ENCODE data around the gene SAG. TPM values are rescaled to one million over a fixed set of nuclear protein-coding genes. Genes with fewer than 3 reads are reported as not detected.

SAG gene
- total RNA-seq, 1 experiment from 2014 or later, result not detected

- Histone ChIP-seq H3K27me3 (ENCODE audit: control insufficient read depth, insufficient read depth, low read length) (no peaks in the 10 kb centered on the region), H3K36me3 (ENCODE audit: control insufficient read depth, insufficient read depth, low read length) (peaks cover 33% of the 10 kb centered on the region), H3K4me3 (ENCODE audit: low read depth in 2 of 2, low read length in 2 of 2) (no peak overlapping the region), H3K9me3 (ENCODE audit: control insufficient read depth, insufficient read depth, low read depth, low read length) (no peaks in the 10 kb centered on the region), H3K27ac (ENCODE audit: low read length) (no peak overlapping the region), H3K4me1 (ENCODE audit: control insufficient read depth, insufficient read depth, low read length) (no peaks in the 10 kb centered on the region)
- TSS peak; percentile 17 for BruUV-seq (replicated peaks)
- ChIA-PET POLR2A (interaction anchor here (0.6 kb wide), 1 partner anchor 12 kb away, joined by 8 read pairs; no protein-coding TSS in a partner anchor), CTCF (no interaction called here)
- no peak for ATAC-seq
- no peak for DNase-seq (ENCODE audit: low read depth, low spot score)
- intact Hi-C loops (cut with micrococcal nuclease; ENCODE audit: unreplicated experiment) (no loop called here), in situ Hi-C loops (cut with HindIII; ENCODE audit: low pct_unique_long_range_greater_than_20kb, low sequenced_read_pairs) (no loop called here)
- no peak for TF ChIP-seq POLR2AphosphoS5 (IDR thresholded peaks at IDR 0.05; ENCODE audit: low read depth, low read length)
- no peak for TF ChIP-seq TCF7L2 (IDR thresholded peaks at IDR 0.05; ENCODE audit: low read depth, low read length)
- no peak for TF ChIP-seq REST (IDR thresholded peaks at IDR 0.05; ENCODE audit: insufficient read depth in 1 of 2, low read depth in 2 of 2, low read length in 1 of 2)
- TF ChIP-seq SIN3A (IDR thresholded peaks at IDR 0.05; ENCODE audit: borderline replicate concordance, insufficient read depth, low read depth, low read length), result no peak
- TF ChIP-seq CTCF (IDR thresholded peaks at IDR 0.05), result no peak
Observed at GRCh38 chr2:233285921-233286320, 21.7 kb upstream of the SAG start.

- CTCF ChIA-PET, result no interaction called here
- POLR2A ChIA-PET, result no interaction called here
- Histone ChIP-seq H3K27me3 (ENCODE audit: control insufficient read depth, insufficient read depth, low read length) (no peaks in the 10 kb centered on the region), H3K4me1 (ENCODE audit: control insufficient read depth, insufficient read depth, low read length) (no peaks in the 10 kb centered on the region), H3K36me3 (ENCODE audit: control insufficient read depth, insufficient read depth, low read length) (peaks cover 32% of the 10 kb centered on the region), H3K9me3 (ENCODE audit: control insufficient read depth, insufficient read depth, low read depth, low read length) (no peaks in the 10 kb centered on the region), H3K27ac (ENCODE audit: low read length) (no peak overlapping the region), H3K4me3 (ENCODE audit: low read depth in 2 of 2, low read length in 2 of 2) (no peak overlapping the region)
- no peak for ATAC-seq
- TF ChIP-seq SIN3A (IDR thresholded peaks at IDR 0.05; ENCODE audit: borderline replicate concordance, insufficient read depth, low read depth, low read length) (no peak), TCF7L2 (IDR thresholded peaks at IDR 0.05; ENCODE audit: low read depth, low read length) (no peak), CTCF (IDR thresholded peaks at IDR 0.05) (no peak), REST (IDR thresholded peaks at IDR 0.05; ENCODE audit: insufficient read depth in 1 of 2, low read depth in 2 of 2, low read length in 1 of 2) (no peak), POLR2AphosphoS5 (IDR thresholded peaks at IDR 0.05; ENCODE audit: low read depth, low read length) (no peak)
- intact Hi-C loops (cut with micrococcal nuclease; ENCODE audit: unreplicated experiment), result no loop called here
- no peak for DNase-seq (ENCODE audit: low read depth, low spot score)
- in situ Hi-C loops (cut with HindIII; ENCODE audit: low pct_unique_long_range_greater_than_20kb, low sequenced_read_pairs), result no loop called here
- BruUV-seq (replicated peaks), result no TSS peak
Observed at GRCh38 chr2:233287871-233288270, 19.7 kb upstream of the SAG start.

All from Panc1 (cell line).